IMR-90 (cell line): Measurements from ENCODE around the gene PCDHGA7. TPM values are rescaled to one million over a fixed set of nuclear protein-coding genes. Genes with fewer than 3 reads are reported as not detected.

Source experiments
- ATAC-seq: fragments of 200-7000 bp; cut with Tn5 transposase; 2 replicates; pipeline ENCODE4 v1.9.1; 2020; ENCODE audit warnings: low read depth, mild to moderate bottlenecking, moderate library complexity
- BruUV-seq: library from RNA; stranded (reverse); fragments of 400-500 nt; replicated peaks from 2 replicates; lab custom pipeline; 2021; lab: Mats Ljungman, UMichigan
- CTCF ChIA-PET: fragments of 300-600 bp; formaldehyde crosslinking; extraction: SDS; loops from one replicate; lab custom pipeline; 2021; ENCODE audit warnings: antibody characterized with exemption; lab: Yijun Ruan, JAX
- POLR2A ChIA-PET: fragments of 300-600 bp; sonication (Branson Sonifier 250); formaldehyde crosslinking; loops from one replicate; lab custom pipeline; 2022; ENCODE audit warnings: antibody characterized with exemption; ENCODE audit not compliant: unreplicated experiment; lab: Charles Lee
- DNase-seq: peaks from one replicate; pipeline ENCODE4 v3.0.0; 2013
- H2AFZ ChIP-seq: replicated peaks from 2 replicates; pipeline ENCODE3; 2013; ENCODE audit warnings: low read length, mild to moderate bottlenecking; ENCODE audit not compliant: poor library complexity
- H2AK5ac ChIP-seq: 2 replicates; pipeline ENCODE4 v1.6.1; 2013; ENCODE audit warnings: low read depth, low read length, inconsistent platforms
- H2AK9ac ChIP-seq: replicated peaks from 2 replicates; pipeline ENCODE3; 2013; ENCODE audit warnings: mild to moderate bottlenecking, low read depth, low read length, moderate library complexity; ENCODE audit not compliant: poor library complexity
- H2BK120ac ChIP-seq: 2 replicates; pipeline ENCODE4 v1.6.1; 2013; ENCODE audit warnings: low read depth, low read length, inconsistent platforms
- H2BK15ac ChIP-seq: 3 replicates; pipeline ENCODE4 v1.6.1; 2013; ENCODE audit warnings: low read depth, low read length, inconsistent platforms
- H2BK20ac ChIP-seq: 2 replicates; pipeline ENCODE4 v1.6.1; 2013; ENCODE audit warnings: low read depth, mild to moderate bottlenecking, inconsistent platforms, low read length, moderate library complexity
- H2BK5ac ChIP-seq: 2 replicates; pipeline ENCODE4 v1.6.1; 2013; ENCODE audit warnings: mild to moderate bottlenecking, low read depth, low read length, inconsistent platforms; ENCODE audit not compliant: poor library complexity, severe bottlenecking
- H3K14ac ChIP-seq: replicated peaks from 2 replicates; pipeline ENCODE4 v1.6.1; 2013; ENCODE audit warnings: low read depth, low read length, inconsistent platforms
- H3K18ac ChIP-seq: 2 replicates; pipeline ENCODE4 v1.6.1; 2013; ENCODE audit warnings: low read depth, low read length, control low read depth
- H3K23ac ChIP-seq: 2 replicates; pipeline ENCODE4 v1.6.1; 2013; ENCODE audit warnings: low read depth, low read length, inconsistent platforms
- H3K27ac ChIP-seq: 2 replicates; pipeline ENCODE4 v1.5.1; 2013; ENCODE audit warnings: mild to moderate bottlenecking, control low read depth, low read length; ENCODE audit not compliant: insufficient read depth
- H3K27me3 ChIP-seq: 2 replicates; pipeline ENCODE4 v1.6.1; 2013; ENCODE audit warnings: low read length; ENCODE audit not compliant: control insufficient read depth, insufficient read depth
- H3K36me3 ChIP-seq: 2 replicates; pipeline ENCODE4 v1.6.1; 2013; ENCODE audit warnings: low read length, mixed read lengths; ENCODE audit not compliant: control insufficient read depth, insufficient read depth
- H3K4ac ChIP-seq: 2 replicates; pipeline ENCODE4 v1.6.1; 2013; ENCODE audit warnings: low read depth, low read length, inconsistent platforms
- H3K4me1 ChIP-seq: 2 replicates; pipeline ENCODE4 v1.6.1; 2013; ENCODE audit warnings: low read length, mixed read lengths; ENCODE audit not compliant: control insufficient read depth, insufficient read depth
- H3K4me2 ChIP-seq: 2 replicates; pipeline ENCODE4 v1.6.1; 2013; ENCODE audit warnings: low read depth, mild to moderate bottlenecking, control low read depth, low read length, moderate library complexity
- H3K4me3 ChIP-seq: 2 replicates; pipeline ENCODE4 v1.5.1; 2013; ENCODE audit warnings: low read depth, mild to moderate bottlenecking, control low read depth, low read length, moderate library complexity; ENCODE audit not compliant: insufficient read depth
- H3K56ac ChIP-seq: 2 replicates; pipeline ENCODE4 v1.6.1; 2013; ENCODE audit warnings: low read length, inconsistent platforms; ENCODE audit not compliant: insufficient read depth; ENCODE audit errors: extremely low read depth
- H3K79me1 ChIP-seq, 2 experiments: 2 replicates each; pipeline ENCODE4 v1.6.1; 2013; ENCODE audit warnings: low read length in 2 of 2, inconsistent platforms in 1 of 2, low read depth in 1 of 2
- H3K9ac ChIP-seq: 2 replicates; pipeline ENCODE4 v1.6.1; 2013; ENCODE audit warnings: low read depth, low read length, control low read depth
- H3K9me1 ChIP-seq: 2 replicates; pipeline ENCODE4 v1.6.1; 2013; ENCODE audit warnings: low read length, inconsistent platforms; ENCODE audit not compliant: insufficient read depth
- H3K9me3 ChIP-seq: 2 replicates; pipeline ENCODE4 v1.6.1; 2013; ENCODE audit warnings: low read length; ENCODE audit not compliant: control insufficient read depth, insufficient read depth
- H4K20me1 ChIP-seq: 2 replicates; pipeline ENCODE4 v1.6.1; 2013; ENCODE audit warnings: low read length, inconsistent platforms; ENCODE audit not compliant: insufficient read depth
- H4K5ac ChIP-seq: 2 replicates; pipeline ENCODE4 v1.6.1; 2013; ENCODE audit warnings: mild to moderate bottlenecking, low read depth, low read length, control low read depth
- H4K8ac ChIP-seq, 2 experiments: 2 replicates each; pipeline ENCODE4 v1.6.1; 2013; ENCODE audit warnings: low read depth in 2 of 2, low read length in 2 of 2, control low read depth in 1 of 2, inconsistent platforms in 1 of 2
- H4K91ac ChIP-seq: 2 replicates; pipeline ENCODE4 v1.6.1; 2013; ENCODE audit warnings: low read depth, low read length, inconsistent platforms; ENCODE audit not compliant: insufficient read depth
- SMC3 ChIP-seq: fragments of 150-350 bp; IDR thresholded peaks from 2 replicates; pipeline ENCODE4 v1.6.1; 2016; ENCODE audit warnings: low read depth, mild to moderate bottlenecking, antibody characterized with exemption, low read length, moderate library complexity
- WGBS, 2 experiments: methylation state at CpG; one replicate each; pipeline versions ENCODE4 v1.1.5 to v1.1.7; 2013; ENCODE audit warnings: missing lambda C conversion rate in 2 of 2; ENCODE audit not compliant: insufficient read length in 1 of 2; ENCODE audit errors: extremely low coverage in 2 of 2; 5-methylcytosine and 5-hydroxymethylcytosine counted together
- dilution Hi-C: fragments of 300-500 bp; cut with HindIII; formaldehyde crosslinking; loops from one replicate; pipeline ENCODE4 v1.14.3; 2018; ENCODE audit warnings: low sequenced_read_pairs; ENCODE audit not compliant: unreplicated experiment
- in situ Hi-C: fragments of 300-500 bp; cut with MboI; formaldehyde crosslinking; loops from 3 replicates; pipeline ENCODE4 v1.14.3; 2019; ENCODE audit warnings: low sequenced_read_pairs, inconsistent platforms, mixed read lengths
- intact Hi-C: fragments of 100-400 bp; cut with micrococcal nuclease; formaldehyde crosslinking; loops from 2 replicates; pipeline ENCODE4 v1.10.0; 2022
- polyA plus RNA-seq, 3 experiments: library from polyadenylated mRNA; depleted of rRNA; stranded (reverse); fragments of >200 nt; gene quantifications; 2 replicates each; pipeline ENCODE4 v1.2.3, GENCODE V29; 2012; ENCODE audit warnings: low replicate concordance in 1 of 3
- total RNA-seq: library from RNA; depleted of rRNA; stranded (reverse); fragments of >200 nt; gene quantifications from 2 replicates; pipeline ENCODE4 v1.2.3, GENCODE V29; 2012
- TF ChIP-seq, protein P1 (sequence below): fragments of 150-350 bp; IDR thresholded peaks from 2 replicates; pipeline ENCODE4 v1.6.1; 2017; ENCODE audit warnings: mild to moderate bottlenecking, antibody characterized with exemption, low read length, low read depth

The PCDHGA7 gene
- total and polyA plus RNA-seq, 2 of the 4 experiments (the other 2 are of a cell fraction), result 3.2 to 3.4 TPM

DNA sequence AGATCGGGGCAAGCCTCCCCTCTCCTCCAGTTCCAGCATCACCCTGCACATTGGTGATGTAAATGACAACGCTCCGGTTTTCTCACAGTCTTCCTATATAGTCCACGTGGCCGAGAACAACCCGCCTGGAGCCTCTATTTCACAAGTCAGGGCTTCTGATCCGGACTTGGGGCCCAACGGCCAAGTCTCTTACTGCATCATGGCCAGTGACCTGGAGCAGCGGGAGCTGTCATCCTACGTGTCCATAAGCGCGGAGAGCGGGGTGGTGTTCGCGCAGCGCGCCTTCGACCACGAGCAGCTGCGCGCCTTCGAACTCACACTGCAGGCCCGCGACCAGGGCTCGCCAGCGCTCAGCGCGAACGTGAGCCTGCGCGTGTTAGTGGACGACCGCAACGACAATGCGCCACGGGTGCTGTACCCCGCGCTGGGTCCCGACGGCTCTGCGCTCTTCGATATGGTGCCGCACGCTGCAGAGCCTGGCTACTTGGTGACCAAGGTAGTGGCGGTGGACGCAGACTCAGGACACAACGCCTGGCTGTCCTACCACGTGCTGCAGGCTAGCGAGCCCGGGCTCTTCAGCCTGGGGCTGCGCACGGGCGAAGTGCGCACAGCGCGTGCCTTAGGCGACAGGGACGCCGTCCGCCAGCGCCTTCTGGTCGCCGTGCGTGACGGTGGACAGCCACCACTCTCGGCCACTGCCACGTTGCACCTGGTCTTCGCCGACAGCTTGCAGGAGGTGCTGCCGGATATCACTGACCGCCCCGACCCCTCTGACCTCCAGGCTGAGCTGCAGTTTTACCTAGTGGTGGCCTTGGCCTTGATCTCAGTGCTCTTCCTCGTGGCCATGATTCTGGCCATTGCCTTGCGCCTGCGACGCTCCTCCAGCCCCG lies 6.9 kb downstream of the PCDHGA7 start:
- H3K4ac ChIP-seq, result no peak overlapping the region
- H3K23ac ChIP-seq, result no peak overlapping the region
- peaks cover 20% of the 10 kb centered on the region for H3K36me3 ChIP-seq
- no peak overlapping the region for H2BK20ac ChIP-seq
- peaks cover 1% of the 10 kb centered on the region; the same call in 1 of the 2 replicates for H3K4me1 ChIP-seq
- H2BK5ac ChIP-seq, result no peak overlapping the region
- no peak overlapping the region for H3K27ac ChIP-seq
- H4K5ac ChIP-seq, result no peak overlapping the region
- no peaks in the 10 kb centered on the region for H3K9me1 ChIP-seq
- no peak for ATAC-seq
- intact Hi-C loops, result no loop called here
- H2BK15ac ChIP-seq, result no peak overlapping the region
- no peaks in the 10 kb centered on the region for H3K27me3 ChIP-seq
- H2BK120ac ChIP-seq, result no peak overlapping the region
- no peak overlapping the region for H2AFZ ChIP-seq
- BruUV-seq, result no TSS peak
- H4K91ac ChIP-seq, result no peak overlapping the region
- ChIA-PET POLR2A (no interaction called here), CTCF (no interaction called here)
- peaks cover 7% of the 10 kb centered on the region in 2 experiments; a peak in 3 of 4 replicates for H3K79me1 ChIP-seq
- 44% methylated on average over 60 of the region's 77 CpGs; no CpG with 5 or more reads in 1 of the 2 experiments for WGBS, 2 experiments
- peaks cover 53% of the 10 kb centered on the region for H3K9me3 ChIP-seq
- in situ Hi-C loops, result no loop called here
- H3K18ac ChIP-seq, result no peak overlapping the region
- no peak for DNase-seq
- H3K9ac ChIP-seq, result no peak overlapping the region
- no peak overlapping the region for H3K56ac ChIP-seq
- H2AK9ac ChIP-seq, result no peak overlapping the region
- TF ChIP-seq SMC3, result no peak
- TF ChIP-seq, protein P1, sequence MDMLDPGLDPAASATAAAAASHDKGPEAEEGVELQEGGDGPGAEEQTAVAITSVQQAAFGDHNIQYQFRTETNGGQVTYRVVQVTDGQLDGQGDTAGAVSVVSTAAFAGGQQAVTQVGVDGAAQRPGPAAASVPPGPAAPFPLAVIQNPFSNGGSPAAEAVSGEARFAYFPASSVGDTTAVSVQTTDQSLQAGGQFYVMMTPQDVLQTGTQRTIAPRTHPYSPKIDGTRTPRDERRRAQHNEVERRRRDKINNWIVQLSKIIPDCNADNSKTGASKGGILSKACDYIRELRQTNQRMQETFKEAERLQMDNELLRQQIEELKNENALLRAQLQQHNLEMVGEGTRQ, result no peak
- no peaks in the 10 kb centered on the region for H4K20me1 ChIP-seq
- no peak overlapping the region for H3K4me2 ChIP-seq
- no peak overlapping the region for H3K4me3 ChIP-seq
- dilution Hi-C loops, result no loop called here
- H2AK5ac ChIP-seq, result no peak overlapping the region
- no peak overlapping the region for H3K14ac ChIP-seq
- H4K8ac ChIP-seq, result no peak overlapping the region
